Nephron (organoid): ENCODE data around the gene TDRD5.
"Not testable (repeated sequence)": the region's sequence is repeated elsewhere in the genome, so short reads cannot be mapped to it uniquely, and the experiment has no call there.

Experiments
- H3K27ac Mint-ChIP-seq, 3 experiments: 2 replicates each; pipeline ENCODE4 v1.8.0; 2020; ENCODE audit warnings: mixed read lengths in 3 of 3, mild to moderate bottlenecking in 2 of 3, moderate library complexity in 1 of 3
- H3K27me3 Mint-ChIP-seq: 2 replicates; pipeline ENCODE4 v1.8.0; 2021; ENCODE audit warnings: low read depth, mild to moderate bottlenecking, moderate library complexity, mixed read lengths
- H3K36me3 Mint-ChIP-seq: 2 replicates; pipeline ENCODE4 v1.8.0; 2020; ENCODE audit warnings: low read depth, mixed read lengths
- H3K4me1 Mint-ChIP-seq: 2 replicates; pipeline ENCODE4 v1.8.0; 2020; ENCODE audit warnings: mixed read lengths
- H3K4me3 Mint-ChIP-seq, 3 experiments: 2 replicates each; pipeline ENCODE4 v1.8.0; 2020; ENCODE audit warnings: mild to moderate bottlenecking in 3 of 3, mixed read lengths in 3 of 3, moderate library complexity in 2 of 3
- H3K9me3 Mint-ChIP-seq: 2 replicates; pipeline ENCODE4 v1.8.0; 2020; ENCODE audit warnings: mixed read lengths
- CTCF ChIP-seq, 3 experiments: fragments of 200-600 bp; sonication (generic); IDR thresholded peaks; one replicate each; pipeline ENCODE4 v1.5.0; 2021; ENCODE audit warnings: antibody characterized with exemption in 3 of 3; ENCODE audit not compliant: unreplicated experiment in 3 of 3

TDRD5 gene

GRCh38 chr1:179677882-179678281 lies 86.2 kb downstream of the TDRD5 start:
- TF ChIP-seq CTCF (IDR thresholded peaks at IDR 0.05; ENCODE audit: unreplicated experiment in 3 of 3) = no peak
- peaks cover 23% of the 10 kb centered on the region for H3K36me3 Mint-ChIP-seq

GRCh38 chr1:179694530-179694929 lies 102.9 kb downstream of the TDRD5 start:
- H3K4me1 Mint-ChIP-seq, H3K27me3 Mint-ChIP-seq, H3K4me3 Mint-ChIP-seq, H3K27ac Mint-ChIP-seq: not testable (repeated sequence)
- H3K36me3 Mint-ChIP-seq = peaks cover 18% of the 10 kb centered on the region
- H3K9me3 Mint-ChIP-seq = peaks cover 13% of the 10 kb centered on the region

More at GRCh38 chr1:179677882-179678281, 86.2 kb downstream of the TDRD5 start:
- H3K4me3 Mint-ChIP-seq = no peak overlapping the region
- H3K27me3 Mint-ChIP-seq = no peaks in the 10 kb centered on the region
- H3K4me1 Mint-ChIP-seq = no peaks in the 10 kb centered on the region
- peaks cover 34% of the 10 kb centered on the region for H3K9me3 Mint-ChIP-seq
- H3K27ac Mint-ChIP-seq = no peak overlapping the region

GRCh38 chr1:179702946-179703539 lies 111.4 kb downstream of the TDRD5 start:
- H3K9me3 Mint-ChIP-seq = peaks cover 2% of the 10 kb centered on the region
- H3K27ac Mint-ChIP-seq = no peak overlapping the region
- H3K27me3 Mint-ChIP-seq = peaks cover 5% of the 10 kb centered on the region
- no peak overlapping the region for H3K4me3 Mint-ChIP-seq
- H3K4me1 Mint-ChIP-seq = peaks cover 5% of the 10 kb centered on the region
- TF ChIP-seq CTCF (IDR thresholded peaks at IDR 0.05; ENCODE audit: unreplicated experiment in 3 of 3) = no peak
- H3K36me3 Mint-ChIP-seq = no peaks in the 10 kb centered on the region

- H3K4me1 Mint-ChIP-seq = peaks cover 15% of the 10 kb centered on the region
- no peak overlapping the region for H3K4me3 Mint-ChIP-seq
- H3K36me3 Mint-ChIP-seq = no peaks in the 10 kb centered on the region
- peaks cover 3% of the 10 kb centered on the region for H3K27me3 Mint-ChIP-seq
- no peaks in the 10 kb centered on the region for H3K9me3 Mint-ChIP-seq
- H3K27ac Mint-ChIP-seq = no peak overlapping the region
- peak; percentile 82 to 88 (median 83) for TF ChIP-seq CTCF (IDR thresholded peaks at IDR 0.05; ENCODE audit: unreplicated experiment in 3 of 3)
Observed at GRCh38 chr1:179706339-179706941, 114.8 kb downstream of the TDRD5 start.

- TF ChIP-seq CTCF (IDR thresholded peaks at IDR 0.05; ENCODE audit: unreplicated experiment in 3 of 3) = no peak
- Mint-ChIP-seq H3K4me1 (peaks cover 15% of the 10 kb centered on the region), H3K4me3 (no peak overlapping the region), H3K9me3 (peaks cover 5% of the 10 kb centered on the region), H3K27me3 (peaks cover 3% of the 10 kb centered on the region), H3K36me3 (peaks cover 4% of the 10 kb centered on the region), H3K27ac (no peak overlapping the region)
Observed at GRCh38 chr1:179707406-179707805, 115.8 kb downstream of the TDRD5 start.

- Mint-ChIP-seq H3K4me1 (peaks cover 15% of the 10 kb centered on the region), H3K27ac (no peak overlapping the region), H3K27me3 (peaks cover 3% of the 10 kb centered on the region), H3K9me3 (peaks cover 12% of the 10 kb centered on the region), H3K36me3 (peaks cover 9% of the 10 kb centered on the region), H3K4me3 (no peak overlapping the region)
- no peak for TF ChIP-seq CTCF (IDR thresholded peaks at IDR 0.05; ENCODE audit: unreplicated experiment in 3 of 3)
Observed at GRCh38 chr1:179708434-179709195, 117.0 kb downstream of the TDRD5 start.
